GM13977 (cell line): ENCODE data around the gene C11orf21.

Experiments
- DNase-seq: peaks from one replicate; pipeline ENCODE4 v3.0.0; 2012; ENCODE audit warnings: low spot score
- in situ Hi-C: fragments of 300-500 bp; cut with MboI; formaldehyde crosslinking; loops from one replicate; pipeline ENCODE4 v1.12.0; 2022; ENCODE audit warnings: low sequenced_read_pairs, low pct_unique_long_range_greater_than_20kb, mixed read lengths, inconsistent platforms; ENCODE audit not compliant: unreplicated experiment
- TF ChIP-seq, protein P1 (sequence below): IDR thresholded peaks from 2 replicates; pipeline ENCODE4 v1.5.1; 2012; ENCODE audit warnings: mild to moderate bottlenecking, control low read depth; ENCODE audit not compliant: insufficient read depth; ENCODE audit errors: extremely low read depth, missing control alignments

Gene C11orf21

DNA sequence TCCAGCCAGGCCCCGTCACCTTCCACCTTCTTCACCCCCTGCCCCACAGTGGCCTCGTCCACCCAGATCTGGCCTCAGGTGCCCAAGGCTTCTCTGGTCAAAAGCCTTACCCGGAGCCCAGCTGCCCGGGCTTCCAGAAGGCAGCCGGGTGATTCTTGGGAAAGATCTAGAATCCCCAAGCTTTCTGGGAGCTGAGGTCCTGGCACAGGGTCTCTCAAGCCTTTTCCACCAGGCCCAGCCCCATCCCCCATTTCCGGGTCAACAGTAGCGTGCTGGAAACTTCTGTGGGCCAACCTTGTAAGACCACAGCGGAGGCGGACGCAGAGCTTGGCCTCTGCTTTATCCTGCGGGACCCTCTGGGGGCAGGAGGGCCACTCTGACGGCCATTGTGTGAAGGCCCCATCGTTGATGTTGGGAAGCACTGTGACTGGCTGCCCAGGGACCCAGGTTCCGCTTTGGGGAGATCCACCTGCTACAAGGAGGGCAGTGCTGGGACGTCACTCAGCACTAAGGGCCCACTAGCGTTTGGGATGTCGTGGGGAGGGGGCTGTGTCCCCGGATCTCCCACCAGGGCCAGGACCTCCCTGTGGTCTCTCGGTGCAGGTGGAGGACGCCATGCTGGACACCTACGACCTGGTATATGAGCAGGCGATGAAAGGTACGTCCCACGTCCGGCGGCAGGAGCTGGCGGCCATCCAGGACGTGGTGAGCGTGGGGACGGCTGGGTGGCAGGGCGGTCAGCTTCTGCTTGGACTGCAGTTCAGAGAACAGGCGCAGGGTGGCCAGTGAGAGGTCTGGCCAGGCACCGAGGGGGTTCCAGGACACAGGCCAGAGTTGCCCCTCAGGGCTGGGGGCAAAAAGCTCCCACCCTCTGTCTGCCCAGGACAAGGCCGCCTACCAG, 11.6 kb upstream of the C11orf21 start:
- in situ Hi-C loops = no loop called here
- TF ChIP-seq, protein P1, sequence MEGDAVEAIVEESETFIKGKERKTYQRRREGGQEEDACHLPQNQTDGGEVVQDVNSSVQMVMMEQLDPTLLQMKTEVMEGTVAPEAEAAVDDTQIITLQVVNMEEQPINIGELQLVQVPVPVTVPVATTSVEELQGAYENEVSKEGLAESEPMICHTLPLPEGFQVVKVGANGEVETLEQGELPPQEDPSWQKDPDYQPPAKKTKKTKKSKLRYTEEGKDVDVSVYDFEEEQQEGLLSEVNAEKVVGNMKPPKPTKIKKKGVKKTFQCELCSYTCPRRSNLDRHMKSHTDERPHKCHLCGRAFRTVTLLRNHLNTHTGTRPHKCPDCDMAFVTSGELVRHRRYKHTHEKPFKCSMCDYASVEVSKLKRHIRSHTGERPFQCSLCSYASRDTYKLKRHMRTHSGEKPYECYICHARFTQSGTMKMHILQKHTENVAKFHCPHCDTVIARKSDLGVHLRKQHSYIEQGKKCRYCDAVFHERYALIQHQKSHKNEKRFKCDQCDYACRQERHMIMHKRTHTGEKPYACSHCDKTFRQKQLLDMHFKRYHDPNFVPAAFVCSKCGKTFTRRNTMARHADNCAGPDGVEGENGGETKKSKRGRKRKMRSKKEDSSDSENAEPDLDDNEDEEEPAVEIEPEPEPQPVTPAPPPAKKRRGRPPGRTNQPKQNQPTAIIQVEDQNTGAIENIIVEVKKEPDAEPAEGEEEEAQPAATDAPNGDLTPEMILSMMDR = no peak
- no peak for DNase-seq

DNA sequence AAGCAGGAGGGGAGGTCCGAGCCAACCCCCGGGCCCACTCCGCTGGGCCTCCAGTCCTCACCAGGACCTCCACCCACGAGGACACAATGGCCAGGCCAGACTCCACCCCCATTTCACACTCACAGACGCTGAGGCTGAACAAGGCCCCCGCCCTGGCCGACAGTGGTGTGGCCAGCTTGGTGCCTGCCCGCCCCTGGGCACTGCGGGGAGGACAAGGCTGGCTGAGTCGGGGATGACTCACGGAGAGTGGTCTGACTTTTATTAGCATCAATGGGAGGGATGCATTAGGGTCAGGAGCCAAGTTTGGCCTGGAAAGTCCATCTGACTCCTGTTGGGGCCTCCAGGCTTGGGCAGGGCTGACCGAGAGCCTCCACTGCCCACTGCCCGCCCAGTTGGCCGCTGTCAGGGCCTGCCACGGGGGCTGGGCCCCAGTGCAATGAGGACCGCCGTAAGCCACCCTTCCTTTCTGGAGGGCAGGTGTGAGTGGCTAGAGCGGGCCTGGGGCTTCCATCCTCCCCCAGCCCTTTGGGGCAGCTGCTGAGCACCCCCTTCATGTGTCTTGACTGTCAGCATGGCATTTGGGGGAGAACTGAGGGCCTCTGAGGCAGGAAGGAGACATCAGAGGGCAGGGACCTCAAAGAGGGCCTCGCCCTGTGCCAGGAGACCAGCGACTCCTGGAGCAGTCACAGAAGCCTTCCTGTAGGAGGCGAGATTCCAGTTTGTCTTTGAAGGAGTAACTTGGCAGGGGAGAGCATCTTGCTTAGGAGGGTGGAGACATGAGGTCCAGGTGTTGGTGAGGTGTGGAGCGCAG, 10.7 kb upstream of the C11orf21 start:
- in situ Hi-C loops = no loop called here
- no peak for DNase-seq
- TF ChIP-seq, protein P1 = no peak

DNA sequence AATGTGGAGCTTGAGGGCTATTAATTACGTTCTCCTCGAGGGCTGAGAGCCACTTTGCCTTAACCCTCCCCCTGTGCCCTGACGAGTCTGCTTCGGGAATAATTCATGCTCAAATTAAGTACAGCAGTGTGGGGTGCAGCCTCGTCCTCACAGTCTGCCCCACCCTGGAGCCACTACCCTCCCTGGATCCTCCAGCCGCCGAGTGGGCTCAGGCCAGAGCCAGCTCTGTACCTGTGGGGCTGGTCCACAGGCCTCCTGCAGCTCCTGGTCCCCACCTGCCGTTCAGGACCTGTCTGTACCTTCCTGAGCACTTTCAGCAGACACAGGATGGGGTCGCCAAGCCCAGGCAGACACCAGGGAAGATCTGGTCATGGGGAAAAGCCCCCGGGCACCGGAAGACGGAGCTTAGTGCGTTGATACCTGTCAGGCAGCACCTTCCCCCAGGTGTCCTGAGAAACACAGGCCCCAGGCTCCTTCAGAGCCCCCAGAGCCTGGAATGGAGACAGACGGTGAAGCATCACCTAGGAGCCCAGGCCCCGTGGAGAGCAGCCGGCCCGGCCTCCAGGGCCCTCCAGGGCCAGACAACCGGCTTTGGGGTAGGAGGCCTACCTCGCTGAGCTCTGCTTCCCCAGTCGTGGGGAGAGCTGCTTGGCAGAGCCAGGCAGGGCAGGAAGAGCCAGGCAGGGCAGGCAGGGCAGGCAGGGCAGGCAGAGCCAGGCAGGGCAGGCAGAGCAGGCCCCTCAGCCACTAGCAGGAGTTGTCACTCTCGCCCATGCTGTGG, 9.8 kb upstream of the C11orf21 start:
- in situ Hi-C loops = no loop called here

DNA sequence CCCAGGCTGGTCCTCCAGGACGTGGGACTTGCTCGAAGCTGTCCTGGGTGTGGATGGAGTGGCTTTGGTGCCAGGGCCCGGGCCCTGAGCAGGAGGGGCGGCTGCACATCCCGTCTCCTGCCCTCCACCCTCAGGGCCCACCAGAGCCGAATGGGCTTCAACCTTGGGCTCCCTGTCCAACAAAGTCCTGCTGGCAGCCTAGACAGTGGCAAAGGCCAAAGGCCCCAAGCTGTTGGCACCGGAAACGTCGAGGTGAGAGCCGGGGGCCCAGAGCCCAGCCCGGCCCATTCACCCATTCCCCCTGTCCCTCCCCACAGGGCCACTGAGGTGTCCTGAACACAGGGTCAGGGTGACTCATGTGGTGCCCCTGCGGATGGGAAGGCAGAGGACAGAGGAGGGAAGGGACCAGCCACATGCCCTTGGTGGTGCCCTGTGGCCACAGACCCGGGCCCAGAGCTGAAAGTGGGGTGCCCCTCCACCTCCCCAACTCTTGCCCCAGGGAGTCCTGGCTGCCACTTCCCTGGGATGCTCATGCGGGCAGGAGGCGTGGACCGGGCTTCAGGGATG, 9.2 kb upstream of the C11orf21 start:
- in situ Hi-C loops = no loop called here
- DNase-seq = no peak
- TF ChIP-seq, protein P1 = no peak

More for the DNA sequence above, 9.8 kb upstream of the C11orf21 start:
- TF ChIP-seq, protein P1 = no peak
- DNase-seq = no peak

DNA sequence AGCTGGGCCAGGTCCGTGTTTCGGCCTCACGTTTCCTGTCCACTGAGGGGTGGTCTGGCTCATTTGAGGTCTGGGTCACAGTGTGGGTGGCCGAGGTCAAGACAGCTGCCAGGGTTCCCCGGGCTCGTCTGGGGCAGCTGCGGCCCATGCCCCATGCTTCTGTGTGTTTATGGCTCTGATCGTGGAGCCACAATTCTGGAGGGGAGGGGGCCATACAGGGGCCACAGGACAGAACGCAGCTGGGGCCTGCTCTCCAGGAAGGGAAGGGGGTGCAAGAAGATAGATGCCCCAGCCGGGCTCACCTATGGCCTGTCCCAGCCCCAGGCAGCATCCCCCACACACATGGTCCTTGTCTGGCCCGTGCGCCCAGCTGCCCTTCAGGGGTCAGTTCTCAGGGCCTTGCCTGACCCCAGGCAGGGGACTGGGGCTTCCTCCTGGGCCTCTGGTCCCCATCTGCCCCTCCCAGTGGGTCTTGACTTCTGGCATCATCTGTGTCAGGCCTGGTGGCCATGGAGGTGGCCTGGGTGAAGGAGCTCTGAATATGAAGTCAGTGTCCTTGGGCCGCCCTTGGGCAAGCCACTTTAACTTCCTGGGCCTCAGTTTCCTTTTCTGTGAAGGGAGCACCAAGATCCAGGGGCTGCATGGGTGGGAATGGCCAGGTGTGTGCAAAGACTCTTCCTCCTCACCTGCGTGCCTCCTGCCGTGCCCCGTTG, 8.5 kb upstream of the C11orf21 start:
- in situ Hi-C loops = no loop called here
- TF ChIP-seq, protein P1 = no peak
- no peak for DNase-seq
